Iris pigment epithelial cell (primary cell): ENCODE measurements around the gene ZNF224.
A peak's percentile ranks its signal among the peaks of the same experiment; 100 is the strongest.

Experiments
- DNase-seq: peaks from one replicate; pipeline ENCODE4 v3.0.0-alpha.2; 2011; ENCODE audit warnings: low read depth

ZNF224 gene

DNA sequence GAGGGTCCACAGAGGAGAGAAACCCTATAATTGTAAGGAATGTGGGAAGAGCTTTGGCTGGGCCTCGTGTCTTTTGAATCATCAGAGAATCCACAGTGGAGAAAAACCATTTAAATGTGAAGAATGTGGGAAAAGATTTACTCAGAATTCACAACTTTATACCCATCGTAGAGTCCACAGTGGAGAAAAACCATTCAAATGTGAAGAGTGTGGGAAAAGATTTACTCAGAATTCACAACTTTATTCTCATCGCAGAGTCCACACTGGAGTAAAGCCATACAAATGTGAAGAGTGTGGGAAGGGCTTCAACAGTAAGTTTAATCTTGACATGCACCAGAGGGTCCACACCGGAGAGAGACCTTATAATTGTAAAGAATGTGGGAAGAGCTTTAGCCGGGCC, 37.8 kb downstream of the ZNF224 start:
- DNase-seq, result no peak

DNA sequence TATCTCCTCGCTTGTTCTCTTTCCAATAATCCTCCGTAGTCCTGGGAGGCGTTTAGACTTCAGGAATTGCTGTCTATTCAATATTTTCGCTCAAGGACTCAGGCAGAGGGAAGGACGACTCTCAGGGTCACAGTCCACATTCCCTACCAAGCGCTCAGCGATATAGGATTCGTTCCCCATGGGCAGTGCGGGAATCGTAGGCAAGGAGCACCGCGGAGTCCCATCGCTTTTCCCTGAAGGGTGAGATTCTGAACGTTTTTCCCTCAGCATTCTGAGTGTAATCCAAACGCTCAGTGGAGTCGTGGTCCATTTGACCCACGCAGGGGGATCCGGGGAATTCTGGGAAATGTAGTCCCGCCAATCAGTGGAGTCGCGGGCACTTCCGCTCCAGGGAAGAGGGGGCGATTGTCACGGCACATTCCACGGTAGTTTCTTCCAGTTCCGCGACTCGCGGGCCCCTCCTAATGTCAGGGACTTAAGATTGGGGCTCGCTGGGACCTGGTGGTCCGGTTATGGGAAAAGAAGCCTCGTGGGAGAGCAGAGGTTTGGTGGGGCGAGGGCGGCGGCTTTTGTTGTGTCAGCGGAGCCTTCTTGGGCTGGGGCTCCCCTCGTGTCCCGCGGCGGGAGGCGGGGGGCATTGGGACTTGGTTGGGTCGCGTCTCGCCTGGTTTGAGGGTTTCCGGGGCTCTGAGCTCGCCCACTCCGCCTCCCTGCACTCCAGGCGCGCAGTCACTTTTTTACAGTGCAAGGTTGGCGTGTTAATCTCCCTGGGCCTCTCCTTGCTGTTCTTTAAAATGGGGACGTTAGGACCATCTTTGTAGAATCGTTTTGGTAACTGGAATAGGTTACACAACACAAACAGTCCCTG, 47.3 kb downstream of the ZNF224 start, which contains the start of gene ZNF234:
Gene ZNF234, plus strand, starts transcription at position 364 of the 868 bp plus-strand sequence. CDS start 3,079 bp downstream, outside the sequence.
- peak; percentile 82 for DNase-seq

DNA sequence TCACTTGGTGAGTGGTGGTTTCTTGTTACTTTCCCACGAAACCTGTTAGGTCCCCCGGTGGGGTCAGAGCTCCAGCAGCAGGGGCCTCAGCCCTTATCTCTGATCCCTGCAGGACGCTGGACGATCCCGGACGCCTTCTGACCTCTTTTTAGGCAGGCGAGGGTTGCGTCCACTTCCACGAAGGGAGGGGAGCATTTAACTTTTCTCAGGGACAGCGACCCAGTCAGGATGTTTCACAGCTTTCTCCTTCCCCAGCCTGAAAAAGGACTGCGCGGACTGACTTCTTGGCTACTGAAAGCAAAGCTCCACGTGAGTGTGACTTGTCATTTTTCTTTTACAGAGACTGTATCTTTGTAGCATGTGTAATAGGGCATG, 47.9 kb downstream of the ZNF224 start:
- DNase-seq, result peak; percentile 37

DNA sequence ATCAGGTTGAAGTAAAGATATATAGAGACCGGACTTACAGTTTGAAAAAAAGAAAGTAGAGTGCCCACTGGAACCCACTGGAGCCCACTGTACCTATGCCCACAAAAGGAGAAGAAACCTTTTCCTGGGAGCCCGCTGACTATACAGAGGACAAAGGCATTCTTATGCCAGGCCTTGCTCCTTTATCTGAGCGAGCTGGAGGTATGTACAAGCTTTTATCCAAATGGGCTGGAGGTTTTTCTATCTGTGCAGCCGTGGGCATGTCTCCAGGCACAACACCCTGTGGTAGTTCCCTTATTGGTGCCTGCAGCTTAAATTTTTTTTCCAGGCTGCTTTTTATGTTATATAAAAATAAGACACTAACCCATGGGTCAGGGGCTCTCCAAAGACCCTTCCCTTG, 55.6 kb downstream of the ZNF224 start:
- DNase-seq, result no peak

DNA sequence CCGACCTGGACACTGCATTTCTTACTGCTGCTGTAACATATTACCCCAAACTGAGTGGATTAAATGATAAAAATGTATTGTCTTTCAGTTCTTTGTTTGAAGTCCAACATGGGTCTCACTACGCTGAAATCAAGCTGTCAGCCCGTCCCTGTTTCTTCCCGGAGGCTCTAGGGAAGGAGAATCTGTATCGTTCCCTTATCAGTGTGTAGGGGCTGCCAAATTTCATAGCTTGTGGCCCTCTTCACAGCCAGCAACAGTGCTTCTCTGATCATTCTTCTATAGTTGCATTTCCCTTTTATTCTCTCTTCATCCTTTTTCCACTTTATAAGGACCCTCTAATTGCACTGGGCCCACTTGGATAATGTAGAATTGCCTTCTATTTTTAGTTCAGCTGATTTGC, 57.3 kb downstream of the ZNF224 start:
- no peak for DNase-seq

DNA sequence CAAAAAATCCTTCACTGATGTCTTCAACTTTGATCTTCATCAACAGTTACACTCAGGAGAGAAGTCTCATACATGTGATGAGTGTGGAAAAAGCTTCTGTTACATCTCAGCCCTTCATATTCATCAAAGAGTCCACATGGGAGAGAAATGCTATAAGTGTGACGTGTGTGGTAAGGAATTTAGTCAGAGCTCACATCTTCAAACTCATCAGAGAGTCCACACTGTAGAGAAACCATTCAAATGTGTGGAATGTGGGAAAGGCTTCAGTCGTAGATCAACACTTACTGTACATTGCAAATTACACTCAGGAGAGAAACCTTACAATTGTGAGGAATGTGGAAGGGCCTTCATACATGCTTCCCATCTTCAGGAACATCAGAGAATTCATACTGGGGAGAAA, 62.3 kb downstream of the ZNF224 start:
- DNase-seq, result no peak
